Endodermal cell (in vitro differentiated cells): ENCODE data around the gene DLG2. TPM values are rescaled to one million over a fixed set of nuclear protein-coding genes. Genes with fewer than 3 reads are reported as not detected.

Source experiments
- DNase-seq: peaks from one replicate; pipeline ENCODE4 v3.0.0-alpha.2; 2017
- H3K27ac ChIP-seq: 2 replicates; pipeline ENCODE4 v1.5.1; 2013; ENCODE audit warnings: mild to moderate bottlenecking, low read depth, low read length, moderate library complexity
- H3K27me3 ChIP-seq: 2 replicates; pipeline ENCODE4 v1.6.1; 2013; ENCODE audit warnings: mild to moderate bottlenecking, low read length, moderate library complexity; ENCODE audit not compliant: insufficient read depth, control insufficient read depth, poor library complexity, severe bottlenecking
- H3K36me3 ChIP-seq: 2 replicates; pipeline ENCODE4 v1.7.0; 2013; ENCODE audit warnings: mild to moderate bottlenecking, low read length, moderate library complexity; ENCODE audit not compliant: control insufficient read depth, insufficient read depth
- H3K4me1 ChIP-seq: one replicate; pipeline ENCODE4 v1.7.0; 2013; ENCODE audit warnings: low read length; ENCODE audit not compliant: control insufficient read depth, insufficient read depth
- H3K4me3 ChIP-seq: 2 replicates; pipeline ENCODE4 v1.5.1; 2013; ENCODE audit warnings: mild to moderate bottlenecking, low read length, moderate library complexity
- H3K9ac ChIP-seq: 2 replicates; pipeline ENCODE4 v1.6.1; 2013; ENCODE audit warnings: mild to moderate bottlenecking, low read length, moderate library complexity; ENCODE audit not compliant: poor library complexity, severe bottlenecking; ENCODE audit errors: extremely low read depth
- H3K9me3 ChIP-seq: 2 replicates; pipeline ENCODE4 v1.6.1; 2013; ENCODE audit warnings: mild to moderate bottlenecking, low read length, moderate library complexity; ENCODE audit not compliant: control insufficient read depth
- H3K27ac Mint-ChIP-seq: 2 replicates; pipeline ENCODE4 v1.8.0; 2020; ENCODE audit warnings: mixed read lengths
- H3K27me3 Mint-ChIP-seq: 2 replicates; pipeline ENCODE4 v1.8.0; 2021; ENCODE audit warnings: mild to moderate bottlenecking, mixed read lengths; ENCODE audit not compliant: insufficient read depth
- H3K36me3 Mint-ChIP-seq: 2 replicates; pipeline ENCODE4 v1.8.0; 2020; ENCODE audit warnings: low read depth, mixed read lengths
- H3K4me1 Mint-ChIP-seq: 2 replicates; pipeline ENCODE4 v1.8.0; 2020; ENCODE audit warnings: mixed read lengths
- H3K4me3 Mint-ChIP-seq: 2 replicates; pipeline ENCODE4 v1.8.0; 2020; ENCODE audit warnings: mild to moderate bottlenecking, moderate library complexity, mixed read lengths
- H3K9me3 Mint-ChIP-seq: 2 replicates; pipeline ENCODE4 v1.8.0; 2020; ENCODE audit warnings: mild to moderate bottlenecking, mixed read lengths
- CTCF ChIP-seq: fragments of 200-600 bp; sonication (generic); conservative IDR thresholded peaks from 2 replicates; pipeline ENCODE4 v1.5.0; 2021; ENCODE audit warnings: antibody characterized with exemption, mild to moderate bottlenecking
- WGBS, 2 experiments: methylation state at CpG; one replicate each; pipeline versions ENCODE4 v1.1.5 to v1.1.7; 2013; ENCODE audit warnings: missing lambda C conversion rate in 2 of 2, mixed read lengths in 1 of 2; ENCODE audit not compliant: insufficient coverage in 1 of 2, insufficient read length in 1 of 2; 5-methylcytosine and 5-hydroxymethylcytosine counted together
- total RNA-seq, 2 donors: library from RNA; stranded (reverse); fragmentation: NEBNext Ultra II Directional in 1 of 2; extraction: Animal tissue kit (Norgen Biotek cat#: 25700) in 1 of 2; gene quantifications; 2 replicates in 1 of 2; 3 replicates in 1 of 2; pipeline ENCODE4 v1.2.1, GENCODE V29; 2021

The DLG2 gene
- total RNA-seq, 2 donors from 2014 or later, result 9.6 to 10.6 TPM

DNA sequence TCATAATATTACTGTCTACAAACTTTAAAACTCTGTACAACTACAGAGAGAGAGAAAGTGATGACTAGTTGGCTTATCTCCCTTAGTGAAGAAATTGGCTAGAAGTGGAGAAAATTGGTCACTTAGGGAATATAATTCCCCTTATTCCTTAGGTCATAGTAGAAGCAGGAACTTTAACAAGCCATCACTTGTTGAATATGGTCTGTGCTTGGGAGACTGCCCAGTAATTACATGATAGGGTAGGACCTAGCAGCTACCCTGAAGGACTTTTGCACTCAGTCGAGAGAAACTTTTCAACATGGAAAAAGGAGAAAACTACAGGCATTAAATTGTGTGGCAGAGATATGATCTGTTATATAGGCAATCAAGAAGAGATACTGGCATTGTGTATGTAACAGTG, 1764.5 kb downstream of the DLG2 start:
- no peaks in the 10 kb centered on the region for H3K9me3 ChIP-seq
- TF ChIP-seq CTCF, result no peak
- no peak for DNase-seq
- Mint-ChIP-seq H3K36me3 (no peaks in the 10 kb centered on the region), H3K9me3 (peaks cover 24% of the 10 kb centered on the region), H3K4me3 (no peak overlapping the region), H3K27ac (no peak overlapping the region), H3K27me3 (peaks cover 3% of the 10 kb centered on the region), H3K4me1 (no peaks in the 10 kb centered on the region)
- no peak overlapping the region for H3K4me3 ChIP-seq
- H3K36me3 ChIP-seq, result no peaks in the 10 kb centered on the region
- H3K9ac ChIP-seq, result no peak overlapping the region
- H3K27me3 ChIP-seq, result no peaks in the 10 kb centered on the region
- 90 to 100% methylated on average over 1 of the region's 1 CpG for WGBS, 2 experiments
- no peak overlapping the region for H3K27ac ChIP-seq
- no peaks in the 10 kb centered on the region for H3K4me1 ChIP-seq

GRCh38 chr11:83862033-83862432, 1765.1 kb downstream of the DLG2 start:
- Mint-ChIP-seq H3K27me3 (peaks cover 3% of the 10 kb centered on the region), H3K4me1 (no peaks in the 10 kb centered on the region), H3K36me3 (no peaks in the 10 kb centered on the region), H3K9me3 (peaks cover 31% of the 10 kb centered on the region), H3K27ac (no peak overlapping the region), H3K4me3 (no peak overlapping the region)
- no peak for TF ChIP-seq CTCF
- no peaks in the 10 kb centered on the region for H3K9me3 ChIP-seq
- no peak overlapping the region for H3K4me3 ChIP-seq
- no peaks in the 10 kb centered on the region for H3K36me3 ChIP-seq
- H3K4me1 ChIP-seq, result no peaks in the 10 kb centered on the region
- no peak for DNase-seq
- no peaks in the 10 kb centered on the region for H3K27me3 ChIP-seq
- H3K9ac ChIP-seq, result no peak overlapping the region
- WGBS, 2 experiments, result 89 to 90% methylated on average over 1 to 3 of the region's 3 CpGs
- H3K27ac ChIP-seq, result no peak overlapping the region

DNA sequence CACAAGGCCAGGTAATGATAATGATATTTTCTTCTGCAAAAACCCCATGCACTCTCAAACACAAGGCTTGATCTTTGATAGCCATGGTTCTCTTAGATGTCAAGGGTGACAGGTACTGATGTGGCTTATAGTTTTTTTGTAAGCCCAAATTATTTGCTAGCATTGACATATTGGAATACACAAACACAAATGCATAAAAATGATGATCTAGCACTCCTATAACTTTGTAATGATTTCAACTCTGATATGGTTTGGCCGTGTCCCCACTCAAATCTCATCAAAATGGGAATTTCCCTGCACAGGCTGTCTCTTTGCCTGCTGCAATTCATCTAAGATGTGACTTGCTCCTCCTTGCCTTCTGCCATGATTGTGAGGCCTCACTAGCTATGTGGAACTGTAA, 1768.5 kb downstream of the DLG2 start:
- DNase-seq, result no peak
- Histone ChIP-seq H3K9ac (no peak overlapping the region), H3K27ac (no peak overlapping the region), H3K9me3 (no peaks in the 10 kb centered on the region), H3K4me3 (no peak overlapping the region), H3K4me1 (no peaks in the 10 kb centered on the region), H3K27me3 (no peaks in the 10 kb centered on the region), H3K36me3 (no peaks in the 10 kb centered on the region)
- H3K27me3 Mint-ChIP-seq, result no peaks in the 10 kb centered on the region
- no peak overlapping the region for H3K27ac Mint-ChIP-seq
- no peaks in the 10 kb centered on the region for H3K4me1 Mint-ChIP-seq
- no peak for TF ChIP-seq CTCF
- no peak overlapping the region for H3K4me3 Mint-ChIP-seq
- H3K9me3 Mint-ChIP-seq, result peaks cover 35% of the 10 kb centered on the region
- no peaks in the 10 kb centered on the region for H3K36me3 Mint-ChIP-seq
- WGBS, 2 experiments, result 81 to 100% methylated on average over 1 of the region's 1 CpG
